ENCODE data around the gene LRRC3.

The LRRC3 gene

DNA sequence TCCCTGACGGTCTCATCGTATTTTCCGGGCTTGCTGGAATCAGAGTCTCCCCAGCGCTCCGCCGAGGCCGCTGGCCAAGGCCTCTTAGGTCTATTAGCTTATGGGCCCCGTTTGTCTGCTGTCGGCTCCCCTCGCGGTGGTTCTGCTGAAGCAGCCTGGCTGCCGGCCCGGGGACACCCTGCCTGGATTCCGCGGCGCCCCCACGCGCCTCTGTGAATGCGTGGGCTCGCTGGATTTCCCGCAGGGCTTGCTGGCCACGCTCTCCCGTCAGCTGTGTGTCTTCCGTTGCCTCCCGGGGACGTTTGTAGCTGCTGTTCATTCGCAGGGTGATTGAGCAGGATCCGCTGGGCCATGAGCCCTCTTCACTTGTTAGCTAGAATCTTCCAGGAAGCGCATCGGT, 8.4 kb downstream of the LRRC3 start (continued):
- TF ChIP-seq, protein P1, sequence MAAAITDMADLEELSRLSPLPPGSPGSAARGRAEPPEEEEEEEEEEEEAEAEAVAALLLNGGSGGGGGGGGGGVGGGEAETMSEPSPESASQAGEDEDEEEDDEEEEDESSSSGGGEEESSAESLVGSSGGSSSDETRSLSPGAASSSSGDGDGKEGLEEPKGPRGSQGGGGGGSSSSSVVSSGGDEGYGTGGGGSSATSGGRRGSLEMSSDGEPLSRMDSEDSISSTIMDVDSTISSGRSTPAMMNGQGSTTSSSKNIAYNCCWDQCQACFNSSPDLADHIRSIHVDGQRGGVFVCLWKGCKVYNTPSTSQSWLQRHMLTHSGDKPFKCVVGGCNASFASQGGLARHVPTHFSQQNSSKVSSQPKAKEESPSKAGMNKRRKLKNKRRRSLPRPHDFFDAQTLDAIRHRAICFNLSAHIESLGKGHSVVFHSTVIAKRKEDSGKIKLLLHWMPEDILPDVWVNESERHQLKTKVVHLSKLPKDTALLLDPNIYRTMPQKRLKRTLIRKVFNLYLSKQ (tag by site-specific recombination; IDR thresholded peaks at IDR 0.05; ENCODE audit: borderline replicate concordance) = no peak
- TF ChIP-seq ZEB2 (tag by site-specific recombination; IDR thresholded peaks at IDR 0.05) = no peak
- TF ChIP-seq ZNF843 (tag by site-specific recombination; IDR thresholded peaks at IDR 0.05) = no peak
- TF ChIP-seq, protein P2, sequence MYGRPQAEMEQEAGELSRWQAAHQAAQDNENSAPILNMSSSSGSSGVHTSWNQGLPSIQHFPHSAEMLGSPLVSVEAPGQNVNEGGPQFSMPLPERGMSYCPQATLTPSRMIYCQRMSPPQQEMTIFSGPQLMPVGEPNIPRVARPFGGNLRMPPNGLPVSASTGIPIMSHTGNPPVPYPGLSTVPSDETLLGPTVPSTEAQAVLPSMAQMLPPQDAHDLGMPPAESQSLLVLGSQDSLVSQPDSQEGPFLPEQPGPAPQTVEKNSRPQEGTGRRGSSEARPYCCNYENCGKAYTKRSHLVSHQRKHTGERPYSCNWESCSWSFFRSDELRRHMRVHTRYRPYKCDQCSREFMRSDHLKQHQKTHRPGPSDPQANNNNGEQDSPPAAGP (tag by site-specific recombination; IDR thresholded peaks at IDR 0.05) = no peak

DNA sequence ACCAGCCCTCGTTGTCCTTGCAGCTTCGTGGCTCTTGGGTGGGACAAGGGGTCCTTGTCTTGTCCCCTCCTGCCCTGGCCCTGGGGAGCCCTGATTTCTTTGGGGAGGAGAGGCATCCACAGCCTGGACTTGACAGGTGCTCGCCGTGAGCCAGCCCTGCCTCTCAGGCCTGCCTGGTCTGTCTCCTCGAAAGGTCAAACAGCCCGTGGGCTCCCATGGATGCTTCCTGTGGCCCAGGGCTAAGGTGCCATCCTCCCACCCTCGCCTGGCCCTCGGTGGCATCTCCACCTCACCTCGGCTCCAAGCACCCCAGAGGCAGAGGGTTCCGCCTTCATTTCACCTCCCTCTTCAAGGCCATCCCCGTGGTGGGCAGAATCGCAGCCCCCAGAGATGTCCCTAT, 9.0 kb downstream of the LRRC3 start:
- H3K36me3 ChIP-seq (ENCODE audit: control insufficient read depth in 2 of 2, insufficient read depth in 1 of 2, low read length in 2 of 2) = no peaks in the 10 kb centered on the region
- TF ChIP-seq, protein P3, sequence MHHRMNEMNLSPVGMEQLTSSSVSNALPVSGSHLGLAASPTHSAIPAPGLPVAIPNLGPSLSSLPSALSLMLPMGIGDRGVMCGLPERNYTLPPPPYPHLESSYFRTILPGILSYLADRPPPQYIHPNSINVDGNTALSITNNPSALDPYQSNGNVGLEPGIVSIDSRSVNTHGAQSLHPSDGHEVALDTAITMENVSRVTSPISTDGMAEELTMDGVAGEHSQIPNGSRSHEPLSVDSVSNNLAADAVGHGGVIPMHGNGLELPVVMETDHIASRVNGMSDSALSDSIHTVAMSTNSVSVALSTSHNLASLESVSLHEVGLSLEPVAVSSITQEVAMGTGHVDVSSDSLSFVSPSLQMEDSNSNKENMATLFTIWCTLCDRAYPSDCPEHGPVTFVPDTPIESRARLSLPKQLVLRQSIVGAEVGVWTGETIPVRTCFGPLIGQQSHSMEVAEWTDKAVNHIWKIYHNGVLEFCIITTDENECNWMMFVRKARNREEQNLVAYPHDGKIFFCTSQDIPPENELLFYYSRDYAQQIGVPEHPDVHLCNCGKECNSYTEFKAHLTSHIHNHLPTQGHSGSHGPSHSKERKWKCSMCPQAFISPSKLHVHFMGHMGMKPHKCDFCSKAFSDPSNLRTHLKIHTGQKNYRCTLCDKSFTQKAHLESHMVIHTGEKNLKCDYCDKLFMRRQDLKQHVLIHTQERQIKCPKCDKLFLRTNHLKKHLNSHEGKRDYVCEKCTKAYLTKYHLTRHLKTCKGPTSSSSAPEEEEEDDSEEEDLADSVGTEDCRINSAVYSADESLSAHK (tag by site-specific recombination; IDR thresholded peaks at IDR 0.05) = no peak
- TF ChIP-seq ZNF433 (tag by site-specific recombination; IDR thresholded peaks at IDR 0.05; ENCODE audit: low read depth) (no peak), ZNF585B (tag by site-specific recombination; IDR thresholded peaks at IDR 0.05) (no peak), ZSCAN30 (tag by site-specific recombination; IDR thresholded peaks at IDR 0.05) (no peak), ZNF23 (tag by site-specific recombination; IDR thresholded peaks at IDR 0.05; ENCODE audit: borderline replicate concordance) (no peak), ZNF670 (tag by site-specific recombination; IDR thresholded peaks at IDR 0.05; ENCODE audit: low read depth) (no peak), YY1 (tag by site-specific recombination; IDR thresholded peaks at IDR 0.05) (no peak), ZNF510 (tag by site-specific recombination; IDR thresholded peaks at IDR 0.05; ENCODE audit: insufficient replicate concordance) (no peak), KLF10 (tag by site-specific recombination; IDR thresholded peaks at IDR 0.05) (no peak), GLIS1 (tag by site-specific recombination; IDR thresholded peaks at IDR 0.05) (no peak), ZNF311 (tag by site-specific recombination; IDR thresholded peaks at IDR 0.05; ENCODE audit: borderline replicate concordance) (no peak)
- TF ChIP-seq, protein P4, sequence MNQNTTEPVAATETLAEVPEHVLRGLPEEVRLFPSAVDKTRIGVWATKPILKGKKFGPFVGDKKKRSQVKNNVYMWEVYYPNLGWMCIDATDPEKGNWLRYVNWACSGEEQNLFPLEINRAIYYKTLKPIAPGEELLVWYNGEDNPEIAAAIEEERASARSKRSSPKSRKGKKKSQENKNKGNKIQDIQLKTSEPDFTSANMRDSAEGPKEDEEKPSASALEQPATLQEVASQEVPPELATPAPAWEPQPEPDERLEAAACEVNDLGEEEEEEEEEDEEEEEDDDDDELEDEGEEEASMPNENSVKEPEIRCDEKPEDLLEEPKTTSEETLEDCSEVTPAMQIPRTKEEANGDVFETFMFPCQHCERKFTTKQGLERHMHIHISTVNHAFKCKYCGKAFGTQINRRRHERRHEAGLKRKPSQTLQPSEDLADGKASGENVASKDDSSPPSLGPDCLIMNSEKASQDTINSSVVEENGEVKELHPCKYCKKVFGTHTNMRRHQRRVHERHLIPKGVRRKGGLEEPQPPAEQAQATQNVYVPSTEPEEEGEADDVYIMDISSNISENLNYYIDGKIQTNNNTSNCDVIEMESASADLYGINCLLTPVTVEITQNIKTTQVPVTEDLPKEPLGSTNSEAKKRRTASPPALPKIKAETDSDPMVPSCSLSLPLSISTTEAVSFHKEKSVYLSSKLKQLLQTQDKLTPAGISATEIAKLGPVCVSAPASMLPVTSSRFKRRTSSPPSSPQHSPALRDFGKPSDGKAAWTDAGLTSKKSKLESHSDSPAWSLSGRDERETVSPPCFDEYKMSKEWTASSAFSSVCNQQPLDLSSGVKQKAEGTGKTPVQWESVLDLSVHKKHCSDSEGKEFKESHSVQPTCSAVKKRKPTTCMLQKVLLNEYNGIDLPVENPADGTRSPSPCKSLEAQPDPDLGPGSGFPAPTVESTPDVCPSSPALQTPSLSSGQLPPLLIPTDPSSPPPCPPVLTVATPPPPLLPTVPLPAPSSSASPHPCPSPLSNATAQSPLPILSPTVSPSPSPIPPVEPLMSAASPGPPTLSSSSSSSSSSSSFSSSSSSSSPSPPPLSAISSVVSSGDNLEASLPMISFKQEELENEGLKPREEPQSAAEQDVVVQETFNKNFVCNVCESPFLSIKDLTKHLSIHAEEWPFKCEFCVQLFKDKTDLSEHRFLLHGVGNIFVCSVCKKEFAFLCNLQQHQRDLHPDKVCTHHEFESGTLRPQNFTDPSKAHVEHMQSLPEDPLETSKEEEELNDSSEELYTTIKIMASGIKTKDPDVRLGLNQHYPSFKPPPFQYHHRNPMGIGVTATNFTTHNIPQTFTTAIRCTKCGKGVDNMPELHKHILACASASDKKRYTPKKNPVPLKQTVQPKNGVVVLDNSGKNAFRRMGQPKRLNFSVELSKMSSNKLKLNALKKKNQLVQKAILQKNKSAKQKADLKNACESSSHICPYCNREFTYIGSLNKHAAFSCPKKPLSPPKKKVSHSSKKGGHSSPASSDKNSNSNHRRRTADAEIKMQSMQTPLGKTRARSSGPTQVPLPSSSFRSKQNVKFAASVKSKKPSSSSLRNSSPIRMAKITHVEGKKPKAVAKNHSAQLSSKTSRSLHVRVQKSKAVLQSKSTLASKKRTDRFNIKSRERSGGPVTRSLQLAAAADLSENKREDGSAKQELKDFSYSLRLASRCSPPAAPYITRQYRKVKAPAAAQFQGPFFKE (tag by site-specific recombination; IDR thresholded peaks at IDR 0.05; ENCODE audit: borderline replicate concordance) = no peak
- no peaks in the 10 kb centered on the region for H3K9me3 ChIP-seq (ENCODE audit: control insufficient read depth, insufficient read depth, low read depth, low read length)
- no peaks in the 10 kb centered on the region for H3K4me1 ChIP-seq (ENCODE audit: control insufficient read depth, insufficient read depth, low read length)
- H3K27ac ChIP-seq (ENCODE audit: extremely low read depth, low read depth, low read length) = no peak overlapping the region
- ChIA-PET POLR2A (no interaction called here), CTCF (no interaction called here)
- no peak overlapping the region for H3K4me3 ChIP-seq (ENCODE audit: low read depth, low read length)

Data from HEK293 (cell line).